ENCODE data around the gene FOXP1. TPM values are rescaled to one million over a fixed set of nuclear protein-coding genes. Genes with fewer than 3 reads are reported as not detected.
A peak's percentile ranks its signal among the peaks of the same experiment; 100 is the strongest.

FOXP1 gene
- total RNA-seq, 1 experiment from 2014 or later, result 2.9 TPM

- intact Hi-C loops (cut with micrococcal nuclease; ENCODE audit: unreplicated experiment) (loop anchor here (5.0 kb wide), 1 partner anchor 581 kb away; no protein-coding TSS in a partner anchor), in situ Hi-C loops (cut with HindIII; ENCODE audit: low pct_unique_long_range_greater_than_20kb, low sequenced_read_pairs) (no loop called here)
- BruUV-seq (replicated peaks), result no TSS peak
- ChIA-PET POLR2A (no interaction called here), CTCF (no interaction called here)
- no peak for DNase-seq (ENCODE audit: low read depth, low spot score)
- H3K4me3 ChIP-seq (ENCODE audit: low read depth in 2 of 2, low read length in 2 of 2), result no peak overlapping the region
- no peaks in the 10 kb centered on the region for H3K27me3 ChIP-seq (ENCODE audit: control insufficient read depth, insufficient read depth, low read length)
- no peaks in the 10 kb centered on the region for H3K4me1 ChIP-seq (ENCODE audit: control insufficient read depth, insufficient read depth, low read length)
- no peak overlapping the region for H3K27ac ChIP-seq (ENCODE audit: low read length)
- no peak for ATAC-seq
- TF ChIP-seq SIN3A (IDR thresholded peaks at IDR 0.05; ENCODE audit: borderline replicate concordance, insufficient read depth, low read depth, low read length) (no peak), TCF7L2 (IDR thresholded peaks at IDR 0.05; ENCODE audit: low read depth, low read length) (no peak), POLR2AphosphoS5 (IDR thresholded peaks at IDR 0.05; ENCODE audit: low read depth, low read length) (no peak), REST (IDR thresholded peaks at IDR 0.05; ENCODE audit: insufficient read depth in 1 of 2, low read depth in 2 of 2, low read length in 1 of 2) (no peak)
- TF ChIP-seq, protein P1, sequence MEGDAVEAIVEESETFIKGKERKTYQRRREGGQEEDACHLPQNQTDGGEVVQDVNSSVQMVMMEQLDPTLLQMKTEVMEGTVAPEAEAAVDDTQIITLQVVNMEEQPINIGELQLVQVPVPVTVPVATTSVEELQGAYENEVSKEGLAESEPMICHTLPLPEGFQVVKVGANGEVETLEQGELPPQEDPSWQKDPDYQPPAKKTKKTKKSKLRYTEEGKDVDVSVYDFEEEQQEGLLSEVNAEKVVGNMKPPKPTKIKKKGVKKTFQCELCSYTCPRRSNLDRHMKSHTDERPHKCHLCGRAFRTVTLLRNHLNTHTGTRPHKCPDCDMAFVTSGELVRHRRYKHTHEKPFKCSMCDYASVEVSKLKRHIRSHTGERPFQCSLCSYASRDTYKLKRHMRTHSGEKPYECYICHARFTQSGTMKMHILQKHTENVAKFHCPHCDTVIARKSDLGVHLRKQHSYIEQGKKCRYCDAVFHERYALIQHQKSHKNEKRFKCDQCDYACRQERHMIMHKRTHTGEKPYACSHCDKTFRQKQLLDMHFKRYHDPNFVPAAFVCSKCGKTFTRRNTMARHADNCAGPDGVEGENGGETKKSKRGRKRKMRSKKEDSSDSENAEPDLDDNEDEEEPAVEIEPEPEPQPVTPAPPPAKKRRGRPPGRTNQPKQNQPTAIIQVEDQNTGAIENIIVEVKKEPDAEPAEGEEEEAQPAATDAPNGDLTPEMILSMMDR (IDR thresholded peaks at IDR 0.05), result no peak
- H3K9me3 ChIP-seq (ENCODE audit: control insufficient read depth, insufficient read depth, low read depth, low read length), result no peaks in the 10 kb centered on the region
- no peaks in the 10 kb centered on the region for H3K36me3 ChIP-seq (ENCODE audit: control insufficient read depth, insufficient read depth, low read length)
Observed at GRCh38 chr3:71587958-71588357, 4.4 kb upstream of the FOXP1 start.

DNA sequence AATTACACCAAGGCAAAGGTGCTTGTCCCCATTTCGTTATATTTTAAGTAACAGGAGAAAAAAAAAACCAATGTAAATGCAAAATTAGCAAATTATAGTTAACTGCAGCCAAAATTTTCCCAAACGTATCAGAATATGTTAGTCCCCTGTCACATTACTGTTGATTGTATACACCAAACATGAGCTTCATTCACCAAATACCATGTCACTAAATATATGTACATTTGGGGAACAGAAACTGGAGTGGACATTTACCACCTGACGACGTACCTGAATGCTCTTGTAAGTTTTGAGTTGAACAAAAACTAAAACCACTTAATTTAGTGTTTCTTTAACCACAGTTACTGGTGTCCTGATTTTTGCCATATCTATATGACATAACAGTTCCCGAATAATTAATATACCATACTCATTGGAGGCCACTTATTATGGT lies 3.3 kb upstream of the FOXP1 start:
- Histone ChIP-seq H3K4me1 (ENCODE audit: control insufficient read depth, insufficient read depth, low read length) (no peaks in the 10 kb centered on the region), H3K27me3 (ENCODE audit: control insufficient read depth, insufficient read depth, low read length) (no peaks in the 10 kb centered on the region), H3K9me3 (ENCODE audit: control insufficient read depth, insufficient read depth, low read depth, low read length) (no peaks in the 10 kb centered on the region), H3K27ac (ENCODE audit: low read length) (no peak overlapping the region), H3K4me3 (ENCODE audit: low read depth in 2 of 2, low read length in 2 of 2) (no peak overlapping the region), H3K36me3 (ENCODE audit: control insufficient read depth, insufficient read depth, low read length) (no peaks in the 10 kb centered on the region)
- no peak for TF ChIP-seq REST (IDR thresholded peaks at IDR 0.05; ENCODE audit: insufficient read depth in 1 of 2, low read depth in 2 of 2, low read length in 1 of 2)
- TF ChIP-seq, protein P1 (IDR thresholded peaks at IDR 0.05), result peak; percentile 39; the same call in 1 of the 2 replicates
- ChIA-PET CTCF (no interaction called here), POLR2A (no interaction called here)
- ATAC-seq (no peak), DNase-seq (ENCODE audit: low read depth, low spot score) (no peak)
- BruUV-seq (replicated peaks), result no TSS peak
- in situ Hi-C loops (cut with HindIII; ENCODE audit: low pct_unique_long_range_greater_than_20kb, low sequenced_read_pairs), result no loop called here
- intact Hi-C loops (cut with micrococcal nuclease; ENCODE audit: unreplicated experiment), result loop anchor here (5.0 kb wide), 1 partner anchor 580 kb away; no protein-coding TSS in a partner anchor

Data from Panc1 (cell line).